ENCODE measurements around the gene ART4. TPM values are rescaled to one million over a fixed set of nuclear protein-coding genes. Genes with fewer than 3 reads are reported as not detected.

Gene ART4
- polyA plus RNA-seq, 1 donor from 2014 or later: not detected

GRCh38 chr12:14883686-14884085 lies 40.4 kb upstream of the ART4 start:
- Histone ChIP-seq H3K9me3 (ENCODE audit: low read length) (no peaks in the 10 kb centered on the region), H3K4me3 (ENCODE audit: low read length) (no peak overlapping the region), H2AFZ (ENCODE audit: low read depth, low read length) (no peak overlapping the region), H4K20me1 (ENCODE audit: insufficient read depth) (no peaks in the 10 kb centered on the region), H3K9ac (ENCODE audit: low read length) (no peak overlapping the region), H3K27ac (ENCODE audit: low read length) (no peak overlapping the region), H3K27me3 (ENCODE audit: insufficient read depth, low read depth, low read length) (no peaks in the 10 kb centered on the region), H3K4me2 (ENCODE audit: low read length) (no peak overlapping the region), H3K79me2 (replicated peaks; ENCODE audit: insufficient read depth, low read length) (no peaks in the 10 kb centered on the region), H3F3A (ENCODE audit: insufficient read depth, low read length, poor library complexity, severe bottlenecking) (no peaks in the 10 kb centered on the region), H3K9me2 (ENCODE audit: insufficient read depth, low read length) (no peaks in the 10 kb centered on the region), H3K36me3 (ENCODE audit: insufficient read depth, low read length) (no peaks in the 10 kb centered on the region)
- no peak for TF ChIP-seq EZH2 (IDR thresholded peaks at IDR 0.05; ENCODE audit: borderline replicate concordance, insufficient read depth, low read length, poor library complexity, severe bottlenecking)
- TF ChIP-seq SMC3 (conservative IDR thresholded peaks at IDR 0.05; ENCODE audit: poor library complexity): no peak
- no peak for TF ChIP-seq REST (IDR thresholded peaks at IDR 0.05; ENCODE audit: borderline replicate concordance)
- no peak for TF ChIP-seq RAD21 (conservative IDR thresholded peaks at IDR 0.05)
- no peak for TF ChIP-seq POLR2AphosphoS5 (IDR thresholded peaks at IDR 0.05)
- no peak for TF ChIP-seq MXI1 (conservative IDR thresholded peaks at IDR 0.05; ENCODE audit: poor library complexity, severe bottlenecking)
- TF ChIP-seq TAF1 (IDR thresholded peaks at IDR 0.05; ENCODE audit: low read depth): no peak

GRCh38 chr12:14880890-14881453 lies 37.6 kb upstream of the ART4 start:
- H3K9ac ChIP-seq (ENCODE audit: low read length): no peak overlapping the region
- H3K27me3 ChIP-seq (ENCODE audit: insufficient read depth, low read depth, low read length): no peaks in the 10 kb centered on the region
- no peak overlapping the region for H3K4me3 ChIP-seq (ENCODE audit: low read length)
- no peak overlapping the region for H2AFZ ChIP-seq (ENCODE audit: low read depth, low read length)
- H3K4me2 ChIP-seq (ENCODE audit: low read length): no peak overlapping the region
- no peak overlapping the region for H3K27ac ChIP-seq (ENCODE audit: low read length)
- H3K9me2 ChIP-seq (ENCODE audit: insufficient read depth, low read length): no peaks in the 10 kb centered on the region
- H4K20me1 ChIP-seq (ENCODE audit: insufficient read depth): no peaks in the 10 kb centered on the region
- no peaks in the 10 kb centered on the region for H3K9me3 ChIP-seq (ENCODE audit: low read length)
- no peaks in the 10 kb centered on the region for H3K36me3 ChIP-seq (ENCODE audit: insufficient read depth, low read length)
- no peak for TF ChIP-seq MXI1 (conservative IDR thresholded peaks at IDR 0.05; ENCODE audit: poor library complexity, severe bottlenecking)
- no peak for TF ChIP-seq RAD21 (conservative IDR thresholded peaks at IDR 0.05)
- no peak for TF ChIP-seq CTCF (IDR thresholded peaks at IDR 0.05; ENCODE audit: poor library complexity, severe bottlenecking)
- no peak for TF ChIP-seq REST (IDR thresholded peaks at IDR 0.05; ENCODE audit: borderline replicate concordance)
- no peak for TF ChIP-seq POLR2AphosphoS5 (IDR thresholded peaks at IDR 0.05)
- TF ChIP-seq EZH2 (IDR thresholded peaks at IDR 0.05; ENCODE audit: borderline replicate concordance, insufficient read depth, low read length, poor library complexity, severe bottlenecking): no peak
- TF ChIP-seq TAF1 (IDR thresholded peaks at IDR 0.05; ENCODE audit: low read depth): no peak
- no peak for TF ChIP-seq SMC3 (conservative IDR thresholded peaks at IDR 0.05; ENCODE audit: poor library complexity)
- TF ChIP-seq EP300 (conservative IDR thresholded peaks at IDR 0.05; ENCODE audit: poor library complexity, severe bottlenecking): no peak
- no peaks in the 10 kb centered on the region for H3K79me2 ChIP-seq (replicated peaks; ENCODE audit: insufficient read depth, low read length)
- no peaks in the 10 kb centered on the region for H3F3A ChIP-seq (ENCODE audit: insufficient read depth, low read length, poor library complexity, severe bottlenecking)

Data from neural cell (in vitro differentiated cells).